NCI-H345 treated with DMSO at 0.1 percent for 48 hours (cell line): ENCODE measurements around the gene NONO.
"Not testable (repeated sequence)": the region's sequence is repeated elsewhere in the genome, so short reads cannot be mapped to it uniquely, and the experiment has no call there.

Source experiments
- DNase-seq: peaks from one replicate; lab custom pipeline; 2025; ENCODE audit not compliant: unreplicated experiment; lab: John Stamatoyannopoulos, UW

Gene NONO

GRCh38 chrX:71285929-71286328 is 2.5 kb downstream of the NONO start:
- no peak for DNase-seq

GRCh38 chrX:71291381-71291780 is 7.9 kb downstream of the NONO start:
- DNase-seq = no peak

GRCh38 chrX:71292669-71293365 is 9.4 kb downstream of the NONO start:
- no peak for DNase-seq

GRCh38 chrX:71296806-71297205 is 13.4 kb downstream of the NONO start:
- no peak for DNase-seq

GRCh38 chrX:71298119-71298518 is 14.7 kb downstream of the NONO start:
- DNase-seq = no peak

- not testable (repeated sequence) for DNase-seq
Observed at GRCh38 chrX:71300064-71300463, 16.6 kb downstream of the NONO start.

- DNase-seq = not testable (repeated sequence)
Observed at GRCh38 chrX:71300495-71300894, 17.1 kb downstream of the NONO start.

GRCh38 chrX:71301195-71301924 is 17.9 kb downstream of the NONO start, which contains the start of gene ITGB1BP2:
TSS of gene ITGB1BP2 (plus strand) at chrX:71301750. CDS start at chrX:71301807, 57 bp downstream.
- no peak for DNase-seq

- no peak for DNase-seq
Observed at GRCh38 chrX:71302461-71303213, 19.2 kb downstream of the NONO start.

- no peak for DNase-seq
Observed at GRCh38 chrX:71304561-71304960, 21.1 kb downstream of the NONO start.

- DNase-seq = no peak
Observed at GRCh38 chrX:71315917-71316316, 32.5 kb downstream of the NONO start.

GRCh38 chrX:71316959-71317358 is 33.5 kb downstream of the NONO start:
- DNase-seq = not testable (repeated sequence)

GRCh38 chrX:71320126-71320525 is 36.7 kb downstream of the NONO start:
- DNase-seq = no peak

- DNase-seq = no peak
Observed at GRCh38 chrX:71321731-71322130, 38.3 kb downstream of the NONO start.

GRCh38 chrX:71324452-71324851 is 41.0 kb downstream of the NONO start:
- DNase-seq = not testable (repeated sequence)

- DNase-seq = no peak
Observed at GRCh38 chrX:71326394-71326793, 43.0 kb downstream of the NONO start.

- not testable (repeated sequence) for DNase-seq
Observed at GRCh38 chrX:71349151-71349665, 65.8 kb downstream of the NONO start.

GRCh38 chrX:71349867-71350266 is 66.4 kb downstream of the NONO start:
- not testable (repeated sequence) for DNase-seq
